Measurements from ENCODE around the gene PTGIR.

The PTGIR gene

GRCh38 chr19:46606681-46607447 is 18.0 kb downstream of the PTGIR start:
- Histone ChIP-seq H3K27ac (ENCODE audit: insufficient read depth, low read depth, low read length, poor library complexity, severe bottlenecking) (no peak overlapping the region), H3K27me3 (ENCODE audit: control insufficient read depth, insufficient read depth, low read length, poor library complexity, severe bottlenecking) (no peaks in the 10 kb centered on the region), H3K4me1 (ENCODE audit: control insufficient read depth, insufficient read depth, low read length) (peaks cover 28% of the 10 kb centered on the region), H3K4me3 (ENCODE audit: insufficient read depth, low read depth, low read length) (no peak overlapping the region), H3K36me3 (ENCODE audit: control insufficient read depth, insufficient read depth, low read length) (peaks cover 52% of the 10 kb centered on the region), H3K9me3 (ENCODE audit: control insufficient read depth, low read length) (no peaks in the 10 kb centered on the region)
- WGBS, 2 experiments = 92 to 98% methylated on average over 12 of the region's 12 CpGs

GRCh38 chr19:46606019-46606418 is 18.9 kb downstream of the PTGIR start:
- Histone ChIP-seq H3K36me3 (ENCODE audit: control insufficient read depth, insufficient read depth, low read length) (peaks cover 51% of the 10 kb centered on the region), H3K27ac (ENCODE audit: insufficient read depth, low read depth, low read length, poor library complexity, severe bottlenecking) (no peak overlapping the region)
- WGBS, 2 experiments = 94 to 97% methylated on average over 11 of the region's 11 CpGs

GRCh38 chr19:46605356-46605821 is 19.5 kb downstream of the PTGIR start:
- H3K4me3 ChIP-seq (ENCODE audit: insufficient read depth, low read depth, low read length) = no peak overlapping the region
- H3K9me3 ChIP-seq (ENCODE audit: control insufficient read depth, low read length) = no peaks in the 10 kb centered on the region
- peaks cover 28% of the 10 kb centered on the region for H3K4me1 ChIP-seq (ENCODE audit: control insufficient read depth, insufficient read depth, low read length)
- H3K36me3 ChIP-seq (ENCODE audit: control insufficient read depth, insufficient read depth, low read length) = peaks cover 46% of the 10 kb centered on the region
- no peak overlapping the region for H3K27ac ChIP-seq (ENCODE audit: insufficient read depth, low read depth, low read length, poor library complexity, severe bottlenecking)
- 93 to 94% methylated on average over 16 of the region's 16 CpGs for WGBS, 2 experiments
- no peaks in the 10 kb centered on the region for H3K27me3 ChIP-seq (ENCODE audit: control insufficient read depth, insufficient read depth, low read length, poor library complexity, severe bottlenecking)

More at GRCh38 chr19:46606019-46606418, 18.9 kb downstream of the PTGIR start:
- Histone ChIP-seq H3K9me3 (ENCODE audit: control insufficient read depth, low read length) (no peaks in the 10 kb centered on the region), H3K4me3 (ENCODE audit: insufficient read depth, low read depth, low read length) (no peak overlapping the region), H3K27me3 (ENCODE audit: control insufficient read depth, insufficient read depth, low read length, poor library complexity, severe bottlenecking) (no peaks in the 10 kb centered on the region), H3K4me1 (ENCODE audit: control insufficient read depth, insufficient read depth, low read length) (peaks cover 28% of the 10 kb centered on the region)

GRCh38 chr19:46604781-46605355 is 20.0 kb downstream of the PTGIR start:
- no peaks in the 10 kb centered on the region for H3K27me3 ChIP-seq (ENCODE audit: control insufficient read depth, insufficient read depth, low read length, poor library complexity, severe bottlenecking)
- peaks cover 28% of the 10 kb centered on the region for H3K4me1 ChIP-seq (ENCODE audit: control insufficient read depth, insufficient read depth, low read length)
- peaks cover 44% of the 10 kb centered on the region for H3K36me3 ChIP-seq (ENCODE audit: control insufficient read depth, insufficient read depth, low read length)
- WGBS, 2 experiments = 76 to 78% methylated on average over 13 of the region's 13 CpGs
- no peak overlapping the region for H3K27ac ChIP-seq (ENCODE audit: insufficient read depth, low read depth, low read length, poor library complexity, severe bottlenecking)
- H3K9me3 ChIP-seq (ENCODE audit: control insufficient read depth, low read length) = no peaks in the 10 kb centered on the region
- H3K4me3 ChIP-seq (ENCODE audit: insufficient read depth, low read depth, low read length) = no peak overlapping the region

GRCh38 chr19:46603752-46604231 is 21.1 kb downstream of the PTGIR start:
- no peaks in the 10 kb centered on the region for H3K9me3 ChIP-seq (ENCODE audit: control insufficient read depth, low read length)
- H3K4me1 ChIP-seq (ENCODE audit: control insufficient read depth, insufficient read depth, low read length) = peaks cover 28% of the 10 kb centered on the region
- no peaks in the 10 kb centered on the region for H3K27me3 ChIP-seq (ENCODE audit: control insufficient read depth, insufficient read depth, low read length, poor library complexity, severe bottlenecking)
- H3K36me3 ChIP-seq (ENCODE audit: control insufficient read depth, insufficient read depth, low read length) = peaks cover 34% of the 10 kb centered on the region
- H3K27ac ChIP-seq (ENCODE audit: insufficient read depth, low read depth, low read length, poor library complexity, severe bottlenecking) = no peak overlapping the region
- whole genome bisulfite sequencing, 2 experiments = 79 to 86% methylated on average over 9 of the region's 9 CpGs
- H3K4me3 ChIP-seq (ENCODE audit: insufficient read depth, low read depth, low read length) = no peak overlapping the region

- Histone ChIP-seq H3K27ac (ENCODE audit: insufficient read depth, low read depth, low read length, poor library complexity, severe bottlenecking) (no peak overlapping the region), H3K9me3 (ENCODE audit: control insufficient read depth, low read length) (no peaks in the 10 kb centered on the region), H3K36me3 (ENCODE audit: control insufficient read depth, insufficient read depth, low read length) (peaks cover 29% of the 10 kb centered on the region), H3K4me3 (ENCODE audit: insufficient read depth, low read depth, low read length) (peak overlapping the region; percentile 92), H3K27me3 (ENCODE audit: control insufficient read depth, insufficient read depth, low read length, poor library complexity, severe bottlenecking) (no peaks in the 10 kb centered on the region), H3K4me1 (ENCODE audit: control insufficient read depth, insufficient read depth, low read length) (peaks cover 28% of the 10 kb centered on the region)
- WGBS, 2 experiments = 84 to 85% methylated on average over 2 of the region's 2 CpGs
Observed at GRCh38 chr19:46603195-46603637, 21.7 kb downstream of the PTGIR start.

GRCh38 chr19:46602392-46603194 is 22.3 kb downstream of the PTGIR start:
- H3K4me3 ChIP-seq (ENCODE audit: insufficient read depth, low read depth, low read length) = peak overlapping the region; percentile 92
- H3K9me3 ChIP-seq (ENCODE audit: control insufficient read depth, low read length) = no peaks in the 10 kb centered on the region
- H3K36me3 ChIP-seq (ENCODE audit: control insufficient read depth, insufficient read depth, low read length) = peaks cover 23% of the 10 kb centered on the region
- peaks cover 28% of the 10 kb centered on the region for H3K4me1 ChIP-seq (ENCODE audit: control insufficient read depth, insufficient read depth, low read length)
- no peak overlapping the region for H3K27ac ChIP-seq (ENCODE audit: insufficient read depth, low read depth, low read length, poor library complexity, severe bottlenecking)
- 43 to 44% methylated on average over 23 of the region's 23 CpGs for WGBS, 2 experiments
- H3K27me3 ChIP-seq (ENCODE audit: control insufficient read depth, insufficient read depth, low read length, poor library complexity, severe bottlenecking) = no peaks in the 10 kb centered on the region

- 1% methylated on average over 51 of the region's 51 CpGs for WGBS, 2 experiments
- H3K4me1 ChIP-seq (ENCODE audit: control insufficient read depth, insufficient read depth, low read length) = peaks cover 28% of the 10 kb centered on the region
- no peaks in the 10 kb centered on the region for H3K9me3 ChIP-seq (ENCODE audit: control insufficient read depth, low read length)
- peak within 1 kb of the TSS; percentile 92 for H3K4me3 ChIP-seq (ENCODE audit: insufficient read depth, low read depth, low read length)
- peaks cover 13% of the 10 kb centered on the region for H3K36me3 ChIP-seq (ENCODE audit: control insufficient read depth, insufficient read depth, low read length)
- peak within 1 kb of the TSS; percentile 99 for H3K27ac ChIP-seq (ENCODE audit: insufficient read depth, low read depth, low read length, poor library complexity, severe bottlenecking)
- H3K27me3 ChIP-seq (ENCODE audit: control insufficient read depth, insufficient read depth, low read length, poor library complexity, severe bottlenecking) = no peaks in the 10 kb centered on the region
Observed at GRCh38 chr19:46601318-46602224, 23.3 kb downstream of the PTGIR start, which contains the start of gene CALM3. Gene CALM3, plus strand, starts transcription at chr19:46601330. Its CDS starts 105 bp downstream, at chr19:46601435.
